Neural cell (in vitro differentiated cells): ENCODE data around the gene LYG1. TPM values are rescaled to one million over a fixed set of nuclear protein-coding genes. Genes with fewer than 3 reads are reported as not detected.
"Not testable (repeated sequence)": the region's sequence is repeated elsewhere in the genome, so short reads cannot be mapped to it uniquely, and the experiment has no call there.

Experiments
- H2AFZ ChIP-seq: fragments of 200-600, 300-800 bp; sonication (generic), shearing (Covaris generic); 2 replicates; pipeline ENCODE4 v1.6.0; 2014; ENCODE audit warnings: low read depth, mild to moderate bottlenecking, antibody characterized with exemption, low read length, moderate library complexity
- H3F3A ChIP-seq: fragments of 200-600 bp; shearing (Covaris generic); 2 replicates; pipeline ENCODE4 v1.6.1; 2016; ENCODE audit warnings: mild to moderate bottlenecking, moderate library complexity, mixed read lengths, antibody characterized with exemption, low read length; ENCODE audit not compliant: insufficient read depth, poor library complexity, severe bottlenecking
- H3K27ac ChIP-seq: fragments of 200-600, 300-800 bp; sonication (generic), shearing (Covaris generic); 2 replicates; pipeline ENCODE4 v1.5.1; 2014; ENCODE audit warnings: mild to moderate bottlenecking, low read length, moderate library complexity
- H3K27me3 ChIP-seq: fragments of 300-800, 200-600 bp; sonication (generic), shearing (Covaris generic); 2 replicates; pipeline ENCODE4 v1.6.0; 2014; ENCODE audit warnings: mild to moderate bottlenecking, low read depth, low read length, moderate library complexity; ENCODE audit not compliant: insufficient read depth
- H3K36me3 ChIP-seq: fragments of 300-800, 200-600 bp; sonication (generic), shearing (Covaris generic); 2 replicates; pipeline ENCODE4 v1.5.1; 2014; ENCODE audit warnings: mild to moderate bottlenecking, antibody characterized with exemption, low read length, moderate library complexity; ENCODE audit not compliant: insufficient read depth
- H3K4me2 ChIP-seq: fragments of 300-800, 200-600 bp; sonication (generic), shearing (Covaris generic); 2 replicates; pipeline ENCODE4 v1.6.0; 2014; ENCODE audit warnings: mild to moderate bottlenecking, low read length
- H3K4me3 ChIP-seq: fragments of 300-800, 200-600 bp; sonication (generic), shearing (Covaris generic); 2 replicates; pipeline ENCODE4 v1.5.1; 2014; ENCODE audit warnings: mild to moderate bottlenecking, low read length, moderate library complexity
- H3K79me2 ChIP-seq: fragments of 200-600 bp; shearing (Covaris generic); replicated peaks from 2 replicates; pipeline ENCODE4 v1.6.0; 2014; ENCODE audit warnings: mild to moderate bottlenecking, low read length, moderate library complexity; ENCODE audit not compliant: insufficient read depth
- H3K9ac ChIP-seq: fragments of 300-800, 200-600 bp; sonication (generic), shearing (Covaris generic); 2 replicates; pipeline ENCODE4 v1.6.1; 2016; ENCODE audit warnings: mild to moderate bottlenecking, low read length, mixed read lengths
- H3K9me2 ChIP-seq: fragments of 200-600 bp; shearing (Covaris generic); 2 replicates; pipeline ENCODE4 v1.6.1; 2016; ENCODE audit warnings: mild to moderate bottlenecking, low read length, mixed read lengths; ENCODE audit not compliant: insufficient read depth
- H3K9me3 ChIP-seq: fragments of 200-600, 300-800 bp; sonication (generic), shearing (Covaris generic); 2 replicates; pipeline ENCODE4 v1.6.1; 2016; ENCODE audit warnings: mild to moderate bottlenecking, mixed run types, low read length, moderate library complexity, mixed read lengths
- H4K20me1 ChIP-seq: fragments of 200-600 bp; shearing (Covaris generic); 2 replicates; pipeline ENCODE4 v1.6.1; 2016; ENCODE audit warnings: mild to moderate bottlenecking, mixed run types; ENCODE audit not compliant: insufficient read depth
- CTCF ChIP-seq: fragments of 450-650 bp; IDR thresholded peaks from 2 replicates; pipeline ENCODE4 v1.5.1; 2014; ENCODE audit warnings: antibody characterized with exemption, mild to moderate bottlenecking, moderate library complexity; ENCODE audit not compliant: poor library complexity, severe bottlenecking
- EP300 ChIP-seq: fragments of 450-650 bp; conservative IDR thresholded peaks from 2 replicates; pipeline ENCODE4 v1.6.1; 2014; ENCODE audit warnings: antibody characterized with exemption, mild to moderate bottlenecking, moderate library complexity; ENCODE audit not compliant: poor library complexity, severe bottlenecking
- EZH2 ChIP-seq: fragments of 200-600, 300-800 bp; shearing (Covaris generic), sonication (generic); IDR thresholded peaks from 2 replicates; pipeline ENCODE4 v1.6.1; 2014; ENCODE audit warnings: antibody characterized with exemption, low read length, borderline replicate concordance, mild to moderate bottlenecking; ENCODE audit not compliant: insufficient read depth, poor library complexity, severe bottlenecking
- MXI1 ChIP-seq: fragments of 450-650 bp; conservative IDR thresholded peaks from 2 replicates; pipeline ENCODE4 v1.6.1; 2014; ENCODE audit warnings: antibody characterized with exemption, mild to moderate bottlenecking; ENCODE audit not compliant: poor library complexity, severe bottlenecking
- POLR2AphosphoS5 ChIP-seq: IDR thresholded peaks from 2 replicates; pipeline ENCODE4 v1.6.1; 2012
- RAD21 ChIP-seq: fragments of 450-650 bp; conservative IDR thresholded peaks from 2 replicates; pipeline ENCODE4 v1.6.1; 2014; ENCODE audit warnings: antibody characterized with exemption, mild to moderate bottlenecking, moderate library complexity
- REST ChIP-seq: IDR thresholded peaks from 2 replicates; pipeline ENCODE4 v1.6.1; 2012; ENCODE audit warnings: borderline replicate concordance
- SMC3 ChIP-seq: fragments of 450-650 bp; conservative IDR thresholded peaks from 2 replicates; pipeline ENCODE4 v1.6.1; 2014; ENCODE audit warnings: antibody characterized with exemption, mild to moderate bottlenecking, moderate library complexity; ENCODE audit not compliant: poor library complexity
- TAF1 ChIP-seq: IDR thresholded peaks from 2 replicates; pipeline ENCODE4 v1.6.1; 2012; ENCODE audit warnings: low read depth
- polyA plus RNA-seq: library from polyadenylated mRNA; depleted of rRNA; stranded (reverse); fragments of >200 nt; gene quantifications from 2 replicates; pipeline ENCODE4 v1.2.3, GENCODE V29; 2014

LYG1 gene
- polyA plus RNA-seq, 1 donor from 2014 or later, result 2.8 TPM

- no peak overlapping the region for H3K4me2 ChIP-seq
- no peaks in the 10 kb centered on the region for H4K20me1 ChIP-seq
- no peak overlapping the region for H3K9ac ChIP-seq
These were observed 45.2 kb upstream of the LYG1 start for GRCh38 chr2:99346218-99346617.

GRCh38 chr2:99345446-99345845, 44.4 kb upstream of the LYG1 start:
- not testable (repeated sequence) for H3F3A ChIP-seq, H3K4me2 ChIP-seq, H4K20me1 ChIP-seq, H2AFZ ChIP-seq, H3K9me3 ChIP-seq, H3K27ac ChIP-seq, H3K9ac ChIP-seq, H3K27me3 ChIP-seq, H3K36me3 ChIP-seq, H3K9me2 ChIP-seq, H3K4me3 ChIP-seq
- H3K79me2 ChIP-seq, result peaks cover 39% of the 10 kb centered on the region

More at GRCh38 chr2:99346218-99346617, 45.2 kb upstream of the LYG1 start:
- Histone ChIP-seq H3K9me3 (no peaks in the 10 kb centered on the region), H3K27ac (no peak overlapping the region), H3K36me3 (no peaks in the 10 kb centered on the region), H3K27me3 (no peaks in the 10 kb centered on the region), H3K9me2 (no peaks in the 10 kb centered on the region), H3K4me3 (no peak overlapping the region), H3K79me2 (peaks cover 33% of the 10 kb centered on the region), H2AFZ (no peak overlapping the region), H3F3A (no peaks in the 10 kb centered on the region)
- TF ChIP-seq TAF1 (no peak), RAD21 (no peak), CTCF (no peak)

GRCh38 chr2:99342536-99342935, 41.5 kb upstream of the LYG1 start:
- Histone ChIP-seq H3K36me3 (no peaks in the 10 kb centered on the region), H3F3A (no peaks in the 10 kb centered on the region), H2AFZ (no peak overlapping the region), H3K9me2 (no peaks in the 10 kb centered on the region), H3K27ac (no peak overlapping the region), H3K27me3 (no peaks in the 10 kb centered on the region), H3K9me3 (no peaks in the 10 kb centered on the region), H3K9ac (no peak overlapping the region), H3K79me2 (peaks cover 54% of the 10 kb centered on the region), H3K4me3 (no peak overlapping the region), H4K20me1 (no peaks in the 10 kb centered on the region), H3K4me2 (no peak overlapping the region)
- no peak for TF ChIP-seq REST
- TF ChIP-seq MXI1, result no peak
- TF ChIP-seq SMC3, result no peak
- no peak for TF ChIP-seq CTCF
- no peak for TF ChIP-seq EZH2
- no peak for TF ChIP-seq TAF1
- no peak for TF ChIP-seq POLR2AphosphoS5
- no peak for TF ChIP-seq RAD21
- no peak for TF ChIP-seq EP300
